GM12874 (cell line): ENCODE data around the gene SHANK3.
A peak's percentile ranks its signal among the peaks of the same experiment; 100 is the strongest.

Experiments used
- TF ChIP-seq, protein P1 (sequence below): IDR thresholded peaks from 2 replicates; pipeline ENCODE4 v1.5.1; 2011; ENCODE audit warnings: low read depth, mild to moderate bottlenecking, control low read depth, low read length, moderate library complexity; ENCODE audit not compliant: insufficient read depth

The SHANK3 gene

GRCh38 chr22:50627642-50628542 is 44.7 kb upstream of the SHANK3 start, which contains the start of gene ARSA:
Gene ARSA, minus strand, starts transcription at chr22:50628152. Its CDS starts 373 bp downstream, at chr22:50627779.
- TF ChIP-seq, protein P1, sequence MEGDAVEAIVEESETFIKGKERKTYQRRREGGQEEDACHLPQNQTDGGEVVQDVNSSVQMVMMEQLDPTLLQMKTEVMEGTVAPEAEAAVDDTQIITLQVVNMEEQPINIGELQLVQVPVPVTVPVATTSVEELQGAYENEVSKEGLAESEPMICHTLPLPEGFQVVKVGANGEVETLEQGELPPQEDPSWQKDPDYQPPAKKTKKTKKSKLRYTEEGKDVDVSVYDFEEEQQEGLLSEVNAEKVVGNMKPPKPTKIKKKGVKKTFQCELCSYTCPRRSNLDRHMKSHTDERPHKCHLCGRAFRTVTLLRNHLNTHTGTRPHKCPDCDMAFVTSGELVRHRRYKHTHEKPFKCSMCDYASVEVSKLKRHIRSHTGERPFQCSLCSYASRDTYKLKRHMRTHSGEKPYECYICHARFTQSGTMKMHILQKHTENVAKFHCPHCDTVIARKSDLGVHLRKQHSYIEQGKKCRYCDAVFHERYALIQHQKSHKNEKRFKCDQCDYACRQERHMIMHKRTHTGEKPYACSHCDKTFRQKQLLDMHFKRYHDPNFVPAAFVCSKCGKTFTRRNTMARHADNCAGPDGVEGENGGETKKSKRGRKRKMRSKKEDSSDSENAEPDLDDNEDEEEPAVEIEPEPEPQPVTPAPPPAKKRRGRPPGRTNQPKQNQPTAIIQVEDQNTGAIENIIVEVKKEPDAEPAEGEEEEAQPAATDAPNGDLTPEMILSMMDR = peak; percentile 52

- TF ChIP-seq, protein P1 = no peak
Measured at GRCh38 chr22:50628543-50629134, 44.0 kb upstream of the SHANK3 start.

- TF ChIP-seq, protein P1 = no peak
Measured at GRCh38 chr22:50630376-50630775, 42.2 kb upstream of the SHANK3 start.

- TF ChIP-seq, protein P1 = no peak
Measured at GRCh38 chr22:50633086-50633485, 39.5 kb upstream of the SHANK3 start.

GRCh38 chr22:50633771-50634170 is 38.9 kb upstream of the SHANK3 start:
- TF ChIP-seq, protein P1 = no peak

- TF ChIP-seq, protein P1 = no peak
Measured at GRCh38 chr22:50635591-50635990, 37.0 kb upstream of the SHANK3 start.

DNA sequence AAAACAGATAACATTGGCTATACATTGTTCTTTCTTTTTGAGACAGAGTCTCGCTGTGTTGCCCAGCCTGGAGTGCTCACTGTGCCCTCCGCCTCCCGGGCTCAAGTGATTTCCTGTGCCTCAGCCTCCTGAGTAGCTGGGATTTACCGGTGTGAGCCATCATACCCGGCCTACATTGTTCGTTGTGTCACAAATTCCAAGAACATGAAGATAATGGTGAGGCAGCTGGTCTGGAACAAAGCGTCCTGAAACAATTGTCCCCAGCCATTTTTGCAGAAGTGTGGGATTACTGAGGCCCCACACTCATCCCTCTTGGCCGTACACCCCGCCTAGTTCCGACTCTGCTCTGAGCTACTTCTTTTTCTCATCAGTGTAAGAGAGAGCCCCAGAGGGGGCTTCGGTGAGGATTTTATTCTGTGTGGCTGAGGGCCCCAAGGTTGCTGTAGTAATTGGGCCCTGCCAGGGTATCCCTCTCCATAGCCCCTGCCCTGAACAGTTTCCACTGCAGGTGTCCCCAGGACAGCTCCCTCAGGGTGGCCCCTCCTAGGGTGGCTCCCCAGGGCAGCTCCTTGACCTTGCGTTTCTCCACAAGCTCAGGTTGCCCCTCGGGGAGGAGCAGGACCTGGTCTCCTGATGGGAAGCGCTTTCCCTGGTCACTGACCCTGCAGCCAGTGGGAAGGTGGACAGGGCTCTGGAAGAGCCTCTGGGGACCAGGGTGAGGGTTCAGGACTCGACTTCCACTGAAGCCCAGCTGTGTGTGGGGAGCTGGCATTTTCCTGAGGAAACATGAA is 31.6 kb upstream of the SHANK3 start:
- TF ChIP-seq, protein P1 = no peak
